Esophagus (tissue), 2 donors: ENCODE data around the gene WARS2. TPM values are rescaled to one million over a fixed set of nuclear protein-coding genes. Genes with fewer than 3 reads are reported as not detected.
"Not testable (repeated sequence)": the region's sequence is repeated elsewhere in the genome, so short reads cannot be mapped to it uniquely, and the experiment has no call there.

ENCODE experiments used
- H3K27ac ChIP-seq, 2 donors: one replicate each; pipeline ENCODE4 v1.5.1; 2013; ENCODE audit warnings: low read depth in 2 of 2, mild to moderate bottlenecking in 2 of 2, inconsistent platforms in 1 of 2, low read length in 1 of 2, moderate library complexity in 1 of 2
- H3K27me3 ChIP-seq, 2 donors: one replicate each; pipeline ENCODE4 v1.6.1; 2013; ENCODE audit warnings: low read length in 2 of 2, control low read depth in 1 of 2, mild to moderate bottlenecking in 1 of 2; ENCODE audit not compliant: insufficient read depth in 2 of 2, control insufficient read depth in 1 of 2
- H3K36me3 ChIP-seq, 2 donors: one replicate each; pipeline ENCODE4 v1.6.1; 2013; ENCODE audit warnings: low read length in 1 of 2; ENCODE audit not compliant: control insufficient read depth in 2 of 2, insufficient read depth in 2 of 2
- H3K4me1 ChIP-seq, 2 donors: one replicate each; pipeline ENCODE4 v1.6.1; 2013; ENCODE audit warnings: low read length in 1 of 2; ENCODE audit not compliant: control insufficient read depth in 2 of 2, insufficient read depth in 2 of 2
- H3K4me3 ChIP-seq, 2 donors: one replicate each; pipeline ENCODE4 v1.5.1; 2013; ENCODE audit warnings: low read length in 2 of 2, mild to moderate bottlenecking in 2 of 2, low read depth in 1 of 2, moderate library complexity in 1 of 2
- H3K9me3 ChIP-seq, 2 donors: one replicate each; pipeline ENCODE4 v1.6.1; 2013; ENCODE audit warnings: mild to moderate bottlenecking in 2 of 2, low read depth in 1 of 2, low read length in 1 of 2, moderate library complexity in 1 of 2; ENCODE audit not compliant: control insufficient read depth in 2 of 2, insufficient read depth in 1 of 2
- WGBS, 2 donors: extraction: QIAGEN DNeasy Blood & Tissue Kit; methylation state at CpG; one replicate each; pipeline ENCODE4 v1.1.7; 2013; 5-methylcytosine and 5-hydroxymethylcytosine counted together
- polyA plus RNA-seq, 2 donors: library from polyadenylated mRNA; stranded (reverse); fragments of 200-250 nt; gene quantifications; one replicate each; pipeline ENCODE4 v1.2.3, GENCODE V29; 2013
- donor health status: healthy with polysubstance abuse.
- donor health status: Bipolar disorder and iron deficiency.

The WARS2 gene
- polyA plus RNA-seq, 2 donors = 3.4 to 5.0 TPM

- 73 to 79% methylated on average over 2 of the region's 2 CpGs for WGBS, 2 donors
These were observed 22.9 kb upstream of the WARS2 start for GRCh38 chr1:119163396-119163795.

GRCh38 chr1:119160866-119161265, 20.4 kb upstream of the WARS2 start:
- Histone ChIP-seq H3K27ac (no peak overlapping the region), H3K27me3 (no peaks in the 10 kb centered on the region), H3K9me3 (no peaks in the 10 kb centered on the region), H3K4me1 (no peaks in the 10 kb centered on the region), H3K4me3 (no peak overlapping the region), H3K36me3 (peaks cover 0 to 7% of the 10 kb centered on the region in 2 donors)
- 50 to 56% methylated on average over 4 of the region's 4 CpGs for WGBS, 2 donors

More at GRCh38 chr1:119163396-119163795, 22.9 kb upstream of the WARS2 start:
- peaks cover 0 to 7% of the 10 kb centered on the region in 2 donors for H3K36me3 ChIP-seq
- no peak overlapping the region for H3K27ac ChIP-seq
- no peaks in the 10 kb centered on the region for H3K4me1 ChIP-seq
- no peaks in the 10 kb centered on the region for H3K27me3 ChIP-seq
- no peak overlapping the region for H3K4me3 ChIP-seq
- H3K9me3 ChIP-seq = no peaks in the 10 kb centered on the region

- Histone ChIP-seq H3K4me1 (no peaks in the 10 kb centered on the region), H3K36me3 (peaks cover 0 to 7% of the 10 kb centered on the region in 2 donors), H3K27me3 (no peaks in the 10 kb centered on the region), H3K4me3 (no peak overlapping the region), H3K27ac (no peak overlapping the region), H3K9me3 (no peaks in the 10 kb centered on the region)
- WGBS, 2 donors = 88 to 89% methylated on average over 2 of the region's 2 CpGs
These were observed 20.0 kb upstream of the WARS2 start for GRCh38 chr1:119160409-119160808.

- Histone ChIP-seq H3K27me3 (no peaks in the 10 kb centered on the region), H3K4me1 (no peaks in the 10 kb centered on the region), H3K9me3 (no peaks in the 10 kb centered on the region), H3K4me3 (no peak overlapping the region), H3K27ac (no peak overlapping the region), H3K36me3 (peaks cover 0 to 7% of the 10 kb centered on the region in 2 donors)
- WGBS, 2 donors = 82 to 85% methylated on average over 2 of the region's 2 CpGs
These were observed 19.5 kb upstream of the WARS2 start for GRCh38 chr1:119159966-119160365.

GRCh38 chr1:119159111-119159510, 18.7 kb upstream of the WARS2 start:
- H3K4me3 ChIP-seq = no peak overlapping the region
- no peaks in the 10 kb centered on the region for H3K4me1 ChIP-seq
- H3K27ac ChIP-seq = no peak overlapping the region
- 83 to 85% methylated on average over 2 of the region's 2 CpGs for WGBS, 2 donors
- H3K9me3 ChIP-seq = no peaks in the 10 kb centered on the region
- peaks cover 0 to 7% of the 10 kb centered on the region in 2 donors for H3K36me3 ChIP-seq
- no peaks in the 10 kb centered on the region for H3K27me3 ChIP-seq

GRCh38 chr1:119156761-119157160, 16.3 kb upstream of the WARS2 start:
- H3K27me3 ChIP-seq, H3K27ac ChIP-seq, H3K4me1 ChIP-seq, H3K9me3 ChIP-seq, H3K36me3 ChIP-seq, H3K4me3 ChIP-seq: not testable (repeated sequence)
- 93 to 94% methylated on average over 6 of the region's 6 CpGs for WGBS, 2 donors

- not testable (repeated sequence) for H3K36me3 ChIP-seq, H3K9me3 ChIP-seq, H3K27ac ChIP-seq, H3K4me3 ChIP-seq, H3K4me1 ChIP-seq, H3K27me3 ChIP-seq
- WGBS, 2 donors = 96 to 97% methylated on average over 4 of the region's 4 CpGs
These were observed 14.6 kb upstream of the WARS2 start for GRCh38 chr1:119155069-119155468.

GRCh38 chr1:119150150-119150549, 9.7 kb upstream of the WARS2 start:
- Histone ChIP-seq H3K36me3 (no peaks in the 10 kb centered on the region), H3K27ac (no peak overlapping the region), H3K9me3 (no peaks in the 10 kb centered on the region), H3K4me3 (no peak overlapping the region), H3K27me3 (no peaks in the 10 kb centered on the region), H3K4me1 (no peaks in the 10 kb centered on the region)
- 98 to 99% methylated on average over 1 of the region's 1 CpG for whole genome bisulfite sequencing, 2 donors

GRCh38 chr1:119147661-119148090, 7.2 kb upstream of the WARS2 start:
- no peak overlapping the region for H3K27ac ChIP-seq
- WGBS, 2 donors = 61 to 75% methylated on average over 4 of the region's 4 CpGs

GRCh38 chr1:119146466-119146865, 6.0 kb upstream of the WARS2 start:
- Histone ChIP-seq H3K27me3 (no peaks in the 10 kb centered on the region), H3K4me1 (no peaks in the 10 kb centered on the region), H3K36me3 (no peaks in the 10 kb centered on the region), H3K4me3 (no peak overlapping the region), H3K9me3 (no peaks in the 10 kb centered on the region), H3K27ac (no peak overlapping the region)
- 79 to 84% methylated on average over 4 of the region's 4 CpGs for WGBS, 2 donors

More at GRCh38 chr1:119147661-119148090, 7.2 kb upstream of the WARS2 start:
- Histone ChIP-seq H3K4me1 (no peaks in the 10 kb centered on the region), H3K4me3 (no peak overlapping the region), H3K9me3 (no peaks in the 10 kb centered on the region), H3K36me3 (no peaks in the 10 kb centered on the region), H3K27me3 (no peaks in the 10 kb centered on the region)
